Endothelial cell of umbilical vein (primary cell): Measurements from ENCODE around the gene OR2F1.

Experiments
- CTCF ChIP-seq, 2 donors: IDR thresholded peaks; 1 replicate in 1 of 2; 2 replicates in 1 of 2; pipeline ENCODE4 v1.5.1; 2011; ENCODE audit warnings: low read length in 2 of 2, mild to moderate bottlenecking in 2 of 2, moderate library complexity in 2 of 2, control low read depth in 1 of 2, inconsistent platforms in 1 of 2, low read depth in 1 of 2; ENCODE audit not compliant: insufficient read depth in 1 of 2; ENCODE audit errors: extremely low read depth in 1 of 2
- JUN ChIP-seq: IDR thresholded peaks from 2 replicates; pipeline ENCODE4 v1.6.1; 2011; ENCODE audit warnings: borderline replicate concordance, low read depth; ENCODE audit not compliant: insufficient read length, insufficient read depth
- POLR2A ChIP-seq: IDR thresholded peaks from 2 replicates; pipeline ENCODE4 v1.6.1; 2012; ENCODE audit warnings: low read depth, mild to moderate bottlenecking, control low read depth, low read length

GRCh38 chr7:143947111-143947510, 7.5 kb upstream of the OR2F1 start:
- TF ChIP-seq CTCF (IDR thresholded peaks at IDR 0.05; ENCODE audit: extremely low read depth in 1 of 2, insufficient read depth in 1 of 2, low read depth in 1 of 2, low read length in 2 of 2): no peak
- no peak for TF ChIP-seq JUN
- TF ChIP-seq POLR2A: no peak
